DLD1 (cell line): ENCODE data around the gene IER5.

Experiments
- in situ Hi-C: cut with HindIII; loops from 2 replicates; pipeline ENCODE4 v1.10.0; 2017; ENCODE audit warnings: low sequenced_read_pairs

Gene IER5

DNA sequence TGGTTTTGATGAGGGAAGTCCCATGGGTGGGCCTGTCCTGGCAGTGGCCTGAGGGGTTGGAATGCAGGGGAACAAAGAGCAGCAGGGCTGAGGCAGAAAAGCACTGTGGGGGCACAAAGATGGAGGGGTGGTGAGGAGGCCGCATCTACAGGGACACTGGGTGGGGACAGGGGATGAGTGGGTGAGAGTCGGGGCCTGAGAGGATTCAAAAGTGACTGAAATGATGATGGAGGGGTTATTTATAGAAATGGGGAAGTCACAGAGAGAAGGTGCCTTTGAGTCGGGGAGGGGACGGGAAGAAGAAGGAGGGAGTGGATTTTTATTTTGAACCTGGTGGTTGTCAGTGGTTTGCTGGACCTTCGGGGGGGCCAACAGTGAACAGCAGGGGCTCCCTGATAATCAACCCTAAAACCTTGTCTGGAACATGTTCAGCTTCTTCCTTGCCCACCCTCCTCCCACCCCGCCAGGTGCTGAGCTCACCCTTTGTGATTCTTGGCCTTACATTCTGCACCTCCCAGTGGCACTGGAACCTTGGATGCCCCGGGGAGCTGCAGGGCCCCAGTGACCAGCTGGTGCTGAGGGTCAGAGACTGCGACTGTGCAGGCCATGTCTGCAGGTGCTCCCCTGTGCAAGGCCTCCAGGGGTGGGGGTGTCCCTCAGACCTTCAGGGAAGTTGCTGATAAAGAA lies 42.9 kb downstream of the IER5 start:
- in situ Hi-C loops = no loop called here

DNA sequence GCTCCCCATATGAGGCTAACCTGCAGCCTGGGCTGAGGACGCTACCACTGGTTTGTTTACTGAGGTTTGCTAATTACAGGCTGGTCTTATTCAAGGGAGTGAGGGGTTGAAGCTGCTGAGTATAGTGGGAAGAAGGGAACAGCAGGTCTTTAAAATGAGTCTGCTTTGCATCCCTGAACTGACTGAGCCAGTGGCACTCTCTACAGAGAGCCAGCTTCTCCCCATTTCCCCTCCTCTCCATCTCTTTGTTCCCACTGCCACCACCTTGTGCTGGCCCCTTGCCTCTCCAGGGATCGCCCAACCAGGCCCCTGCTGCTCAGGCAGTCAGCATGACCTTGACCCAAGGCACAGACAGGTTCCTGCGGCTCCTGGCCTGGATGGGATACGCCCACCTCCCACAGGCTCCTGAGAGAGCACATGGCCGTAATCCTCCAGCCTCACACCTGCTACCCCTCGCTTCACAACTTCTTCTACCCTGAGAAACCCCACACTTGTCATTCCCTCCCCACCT lies 45.0 kb downstream of the IER5 start:
- in situ Hi-C loops = no loop called here

- in situ Hi-C loops = no loop called here
Measured at GRCh38 chr1:181133969-181134418, 45.5 kb downstream of the IER5 start.

GRCh38 chr1:181134543-181135436 lies 46.3 kb downstream of the IER5 start:
- in situ Hi-C loops = no loop called here

GRCh38 chr1:181135437-181135731 lies 46.9 kb downstream of the IER5 start:
- in situ Hi-C loops = no loop called here

- in situ Hi-C loops = no loop called here
Measured at GRCh38 chr1:181135815-181136737, 47.6 kb downstream of the IER5 start.

DNA sequence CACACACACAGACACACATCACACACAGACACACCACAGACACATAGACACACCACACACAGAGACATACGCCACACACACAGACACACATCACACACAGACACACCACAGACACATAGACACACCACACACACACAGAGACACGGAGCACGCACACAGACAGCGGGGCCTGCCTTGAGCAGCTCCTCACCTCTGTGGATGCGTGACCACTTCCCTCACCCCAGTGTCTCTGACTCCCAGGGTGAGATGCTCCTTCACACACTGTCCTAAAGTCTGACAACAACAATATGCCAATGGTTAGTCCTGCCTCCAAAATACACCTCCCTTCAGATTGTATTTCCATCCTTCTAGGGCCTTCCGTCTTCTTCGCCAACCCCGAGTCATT lies 48.2 kb downstream of the IER5 start:
- in situ Hi-C loops = no loop called here

DNA sequence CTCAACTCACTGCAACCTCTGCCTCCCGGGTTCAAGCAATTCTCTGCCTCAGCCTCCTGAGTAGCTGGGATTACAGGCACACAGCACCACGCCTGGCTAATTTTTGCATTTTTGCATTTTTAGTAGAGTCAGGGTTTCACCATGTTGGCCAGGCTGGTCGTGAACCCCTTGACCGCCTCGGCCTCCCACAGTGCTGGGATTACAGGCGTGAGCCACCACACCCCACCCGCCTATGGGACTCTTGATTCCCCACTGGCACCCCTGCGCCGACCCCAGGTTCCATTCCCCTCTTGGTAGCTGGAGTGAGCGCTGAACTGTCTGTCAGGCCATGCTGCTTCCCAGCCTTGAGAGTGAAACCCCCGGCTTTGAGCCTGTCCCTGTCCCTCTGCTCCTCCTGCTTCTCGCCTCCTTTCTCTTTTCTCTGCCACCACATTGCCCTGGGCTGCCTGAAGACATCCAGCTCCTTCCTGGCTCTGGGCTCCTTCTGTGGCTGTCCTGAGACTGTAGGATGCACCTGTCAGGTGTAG lies 48.8 kb downstream of the IER5 start:
- in situ Hi-C loops = no loop called here

DNA sequence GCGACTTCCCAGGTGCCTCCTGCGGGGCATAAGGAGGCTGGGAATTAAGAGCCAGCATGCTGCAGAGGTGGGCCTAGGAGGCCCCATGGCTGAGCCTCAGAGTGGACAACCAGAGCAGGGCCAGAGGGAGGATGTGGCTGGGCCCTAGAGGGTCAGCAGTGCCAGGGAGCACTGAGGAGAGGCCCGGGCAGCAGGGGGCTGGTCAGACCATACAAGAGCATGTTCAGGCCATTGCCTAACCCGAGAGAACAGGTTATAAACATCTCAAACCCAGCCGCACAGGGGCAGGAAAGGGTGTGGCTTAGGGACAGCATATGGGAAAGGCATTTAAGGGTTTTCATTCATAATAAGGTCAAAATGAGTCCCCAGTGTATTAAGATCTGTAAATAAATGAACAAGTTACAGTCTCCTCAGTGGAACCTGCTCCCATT lies 51.1 kb downstream of the IER5 start:
- in situ Hi-C loops = no loop called here

DNA sequence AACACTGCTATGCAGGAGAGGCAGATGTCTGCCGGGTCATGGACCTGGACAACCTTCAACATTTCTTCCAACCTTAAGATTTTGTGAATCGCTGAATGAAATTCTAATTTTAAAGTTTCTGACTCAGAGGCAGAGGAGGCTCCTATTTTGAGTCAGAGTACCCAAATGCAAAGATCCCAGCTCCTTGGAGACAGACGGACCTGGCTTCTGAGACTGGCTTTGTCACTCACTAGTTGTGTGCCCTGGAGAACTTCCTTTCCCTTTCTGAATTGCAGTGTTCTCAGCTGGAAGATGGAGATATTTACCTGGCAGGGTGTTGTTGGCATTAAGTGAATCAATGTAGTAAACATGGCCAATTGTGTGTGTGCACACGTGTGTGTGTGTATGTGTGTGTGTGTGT lies 51.9 kb downstream of the IER5 start:
- in situ Hi-C loops = no loop called here

- in situ Hi-C loops = no loop called here
Measured at GRCh38 chr1:181140891-181141290, 52.4 kb downstream of the IER5 start.

- in situ Hi-C loops = no loop called here
Measured at GRCh38 chr1:181141431-181141910, 53.0 kb downstream of the IER5 start.
